ENCODE measurements around the gene LRRC9. TPM values are rescaled to one million over a fixed set of nuclear protein-coding genes. Genes with fewer than 3 reads are reported as not detected.

LRRC9 gene
- total and polyA plus RNA-seq, 2 of the 13 experiments (the other 11 are each of a cell fraction or from before 2014, with no cell fraction given), result 0.08 to 0.18 TPM

- TF ChIP-seq ZNF710 (CRISPR knock-in tag; IDR thresholded peaks at IDR 0.05; ENCODE audit: borderline replicate concordance) (0 out of 2 replicates have a peak, but pooled peaks have one; percentile 15), KAT7 (CRISPR knock-in tag; IDR thresholded peaks at IDR 0.05; ENCODE audit: borderline replicate concordance) (no peak), FOSL1 (CRISPR knock-in tag; IDR thresholded peaks at IDR 0.05; ENCODE audit: borderline replicate concordance) (peak; percentile 66; the same call in 1 of the 2 replicates), KAT2B (IDR thresholded peaks at IDR 0.05; ENCODE audit: borderline replicate concordance, low read depth, low read length) (no peak), JUNB (CRISPR knock-in tag; IDR thresholded peaks at IDR 0.05; ENCODE audit: borderline replicate concordance) (peak; percentile 79; the same call in 1 of the 2 replicates), TFE3 (CRISPR knock-in tag; IDR thresholded peaks at IDR 0.05) (peak; percentile 89), ZNF501 (CRISPR knock-in tag; IDR thresholded peaks at IDR 0.05) (no peak), ZNF788 (CRISPR knock-in tag; IDR thresholded peaks at IDR 0.05; ENCODE audit: borderline replicate concordance) (no peak), ZNF333 (CRISPR knock-in tag; IDR thresholded peaks at IDR 0.05; ENCODE audit: borderline replicate concordance) (no peak), TBX3 (IDR thresholded peaks at IDR 0.05; ENCODE audit: borderline replicate concordance) (no peak), SNAPC2 (CRISPR knock-in tag; IDR thresholded peaks at IDR 0.05) (no peak), PRDM10 (CRISPR knock-in tag; IDR thresholded peaks at IDR 0.05; ENCODE audit: low read depth) (no peak), HINFP (CRISPR knock-in tag; IDR thresholded peaks at IDR 0.05; ENCODE audit: low read depth) (no peak), TAF1 (CRISPR knock-in tag; IDR thresholded peaks at IDR 0.05) (no peak), ZNF644 (CRISPR knock-in tag; IDR thresholded peaks at IDR 0.05; ENCODE audit: low read depth) (peak; percentile 80), PLSCR1 (CRISPR knock-in tag; IDR thresholded peaks at IDR 0.05; ENCODE audit: borderline replicate concordance) (no peak), REXO4 (CRISPR knock-in tag; IDR thresholded peaks at IDR 0.05; ENCODE audit: borderline replicate concordance) (no peak)
Observed at GRCh38 chr14:60094306-60094897, 174.5 kb downstream of the LRRC9 start (continued).

All from HepG2 (cell line).